Breast epithelium (tissue), 3 donors: ENCODE data around the gene OR51B6.

Experiments used
- POLR2A ChIP-seq: fragments of 450-650 bp; IDR thresholded peaks from one replicate; pipeline ENCODE4 v1.6.1; 2016; ENCODE audit warnings: antibody characterized with exemption, mild to moderate bottlenecking, moderate library complexity
- POLR2AphosphoS5 ChIP-seq, 3 donors: sonication (generic); formaldehyde crosslinking; IDR thresholded peaks; one replicate each; pipeline ENCODE4 v1.6.1; 2017; ENCODE audit warnings: antibody characterized with exemption in 3 of 3
- TF ChIP-seq, protein P1 (sequence below), 3 donors: fragments of 450-650 bp; IDR thresholded peaks; one replicate each; pipeline ENCODE4 v1.5.1; 2016 to 2017; ENCODE audit warnings: antibody characterized with exemption in 3 of 3, mild to moderate bottlenecking in 3 of 3, moderate library complexity in 3 of 3

DNA sequence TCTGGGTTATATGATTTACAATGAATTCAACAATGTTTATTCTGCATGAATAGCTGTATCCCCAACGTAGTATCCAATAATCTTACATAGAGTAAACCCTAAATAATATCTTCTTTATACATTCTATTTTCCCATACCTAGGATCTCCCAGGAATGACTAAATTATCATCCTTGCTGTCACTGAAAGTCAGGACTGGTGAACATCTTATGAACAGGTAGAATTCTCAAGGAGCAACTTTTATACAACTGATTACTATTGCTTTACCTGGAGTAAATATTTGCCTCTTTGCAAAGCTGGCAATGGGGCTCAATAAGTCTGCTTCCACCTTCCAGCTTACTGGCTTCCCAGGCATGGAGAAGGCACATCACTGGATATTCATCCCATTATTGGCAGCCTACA is at the start of gene OR51B6:
- TF ChIP-seq, protein P1, sequence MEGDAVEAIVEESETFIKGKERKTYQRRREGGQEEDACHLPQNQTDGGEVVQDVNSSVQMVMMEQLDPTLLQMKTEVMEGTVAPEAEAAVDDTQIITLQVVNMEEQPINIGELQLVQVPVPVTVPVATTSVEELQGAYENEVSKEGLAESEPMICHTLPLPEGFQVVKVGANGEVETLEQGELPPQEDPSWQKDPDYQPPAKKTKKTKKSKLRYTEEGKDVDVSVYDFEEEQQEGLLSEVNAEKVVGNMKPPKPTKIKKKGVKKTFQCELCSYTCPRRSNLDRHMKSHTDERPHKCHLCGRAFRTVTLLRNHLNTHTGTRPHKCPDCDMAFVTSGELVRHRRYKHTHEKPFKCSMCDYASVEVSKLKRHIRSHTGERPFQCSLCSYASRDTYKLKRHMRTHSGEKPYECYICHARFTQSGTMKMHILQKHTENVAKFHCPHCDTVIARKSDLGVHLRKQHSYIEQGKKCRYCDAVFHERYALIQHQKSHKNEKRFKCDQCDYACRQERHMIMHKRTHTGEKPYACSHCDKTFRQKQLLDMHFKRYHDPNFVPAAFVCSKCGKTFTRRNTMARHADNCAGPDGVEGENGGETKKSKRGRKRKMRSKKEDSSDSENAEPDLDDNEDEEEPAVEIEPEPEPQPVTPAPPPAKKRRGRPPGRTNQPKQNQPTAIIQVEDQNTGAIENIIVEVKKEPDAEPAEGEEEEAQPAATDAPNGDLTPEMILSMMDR (IDR thresholded peaks at IDR 0.05), result no peak
- TF ChIP-seq POLR2AphosphoS5 (IDR thresholded peaks at IDR 0.05) (no peak), POLR2A (no peak)
